Right lobe of liver (tissue), 4 donors: ENCODE data around the gene HORMAD2.

Source experiments
- POLR2A ChIP-seq: fragments of 450-650 bp; IDR thresholded peaks from one replicate; pipeline ENCODE4 v1.6.1; 2017; ENCODE audit warnings: antibody characterized with exemption, mild to moderate bottlenecking
- TF ChIP-seq, protein P1 (sequence below), 4 donors: fragments of 200-600 bp in 3 of 4; fragments of 450-650 bp in 1 of 4; IDR thresholded peaks; one replicate each; pipeline versions ENCODE4 v1.5.1 to v1.8.0; 2016 to 2022; ENCODE audit warnings: antibody characterized with exemption in 4 of 4, mild to moderate bottlenecking in 2 of 4
- donor health status: DM: no; HTN: no; CAD: no.
- donor health status: DM: no; HTN: no; CAD: no.
- donor health status: DM: no; HTN: yes; CAD: no.

DNA sequence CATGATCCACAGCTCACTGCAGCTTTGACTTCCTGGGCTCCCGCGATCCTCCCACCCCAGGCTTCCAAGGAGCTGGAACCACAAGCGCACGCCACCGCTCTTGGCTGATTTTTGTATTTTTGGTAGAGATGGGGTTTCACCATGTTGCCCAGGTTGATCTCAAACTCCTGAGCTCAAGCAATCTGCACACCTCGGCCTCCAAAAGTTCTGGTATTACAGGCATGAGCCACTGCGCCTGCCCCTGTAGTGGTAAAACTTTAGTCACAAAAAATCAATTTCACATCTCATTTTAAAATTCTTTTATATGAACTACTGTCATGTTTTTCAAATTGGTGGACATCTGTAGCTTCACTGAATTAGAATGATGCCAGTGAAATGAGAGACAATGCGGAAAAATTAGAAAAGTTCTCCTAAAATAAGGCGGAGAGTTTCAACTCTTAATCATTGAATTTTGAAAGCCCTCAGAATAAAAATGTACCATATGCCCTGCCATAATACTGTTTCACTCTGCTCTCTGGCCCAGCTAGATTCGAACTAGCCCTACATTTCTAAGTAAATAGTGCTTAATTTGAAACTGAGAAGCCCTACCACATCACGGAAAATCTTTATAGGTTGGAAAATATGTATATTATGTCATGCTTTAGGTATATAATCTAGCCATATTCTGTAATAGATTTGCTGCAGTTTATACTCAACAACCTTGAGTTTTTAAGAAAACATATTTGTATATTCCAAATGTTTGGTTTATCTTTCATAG is 78.7 kb downstream of the HORMAD2 start:
- TF ChIP-seq, protein P1, sequence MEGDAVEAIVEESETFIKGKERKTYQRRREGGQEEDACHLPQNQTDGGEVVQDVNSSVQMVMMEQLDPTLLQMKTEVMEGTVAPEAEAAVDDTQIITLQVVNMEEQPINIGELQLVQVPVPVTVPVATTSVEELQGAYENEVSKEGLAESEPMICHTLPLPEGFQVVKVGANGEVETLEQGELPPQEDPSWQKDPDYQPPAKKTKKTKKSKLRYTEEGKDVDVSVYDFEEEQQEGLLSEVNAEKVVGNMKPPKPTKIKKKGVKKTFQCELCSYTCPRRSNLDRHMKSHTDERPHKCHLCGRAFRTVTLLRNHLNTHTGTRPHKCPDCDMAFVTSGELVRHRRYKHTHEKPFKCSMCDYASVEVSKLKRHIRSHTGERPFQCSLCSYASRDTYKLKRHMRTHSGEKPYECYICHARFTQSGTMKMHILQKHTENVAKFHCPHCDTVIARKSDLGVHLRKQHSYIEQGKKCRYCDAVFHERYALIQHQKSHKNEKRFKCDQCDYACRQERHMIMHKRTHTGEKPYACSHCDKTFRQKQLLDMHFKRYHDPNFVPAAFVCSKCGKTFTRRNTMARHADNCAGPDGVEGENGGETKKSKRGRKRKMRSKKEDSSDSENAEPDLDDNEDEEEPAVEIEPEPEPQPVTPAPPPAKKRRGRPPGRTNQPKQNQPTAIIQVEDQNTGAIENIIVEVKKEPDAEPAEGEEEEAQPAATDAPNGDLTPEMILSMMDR (IDR thresholded peaks at IDR 0.05), result no peak
- no peak for TF ChIP-seq POLR2A
